H1 (cell line): ENCODE measurements around the gene GRP. TPM values are rescaled to one million over a fixed set of nuclear protein-coding genes. Genes with fewer than 3 reads are reported as not detected.
"Not testable (repeated sequence)": the region's sequence is repeated elsewhere in the genome, so short reads cannot be mapped to it uniquely, and the experiment has no call there.

ENCODE experiments used
- CTCF ChIA-PET: fragments of 300-600 bp; sonication (Branson Sonifier 250); formaldehyde crosslinking; loops from one replicate; lab custom pipeline; 2021; ENCODE audit not compliant: partially characterized antibody; lab: Charles Lee
- POLR2A ChIA-PET: fragments of 300-600 bp; sonication (Branson Sonifier 250); formaldehyde crosslinking; loops from one replicate; lab custom pipeline; 2021; ENCODE audit warnings: inconsistent platforms; ENCODE audit not compliant: partially characterized antibody; lab: Charles Lee
- DNase-seq, 2 experiments: peaks; one replicate each; pipeline versions ENCODE4 v3.0.0 to v3.0.0-alpha.2; 2010 to 2022; ENCODE audit warnings: low spot score in 2 of 2, low read depth in 1 of 2, mixed read lengths in 1 of 2
- FAIRE-seq: peaks from 2 replicates; lab custom pipeline; 2011; peaks lifted over from hg19 to GRCh38; lab: Jason Lieb, UNC
- H2AFZ ChIP-seq: 2 replicates; pipeline ENCODE4 v1.8.1; 2012; ENCODE audit warnings: low read length, inconsistent platforms
- H2AK5ac ChIP-seq: 2 replicates; pipeline ENCODE4 v1.6.1; 2013; ENCODE audit warnings: low read depth, low read length
- H2BK120ac ChIP-seq: replicated peaks from 2 replicates; pipeline ENCODE3; 2013; ENCODE audit warnings: low read depth, low read length, inconsistent platforms
- H2BK12ac ChIP-seq: 2 replicates; pipeline ENCODE4 v1.6.1; 2013; ENCODE audit warnings: low read depth, low read length
- H2BK15ac ChIP-seq: 2 replicates; pipeline ENCODE4 v1.6.1; 2013; ENCODE audit warnings: low read length
- H2BK20ac ChIP-seq: 2 replicates; pipeline ENCODE4 v1.6.1; 2013; ENCODE audit warnings: low read length
- H2BK5ac ChIP-seq: 2 replicates; pipeline ENCODE4 v1.6.1; 2013; ENCODE audit warnings: low read depth, low read length
- H3K14ac ChIP-seq: 2 replicates; pipeline ENCODE4 v1.6.1; 2013; ENCODE audit warnings: inconsistent platforms; ENCODE audit not compliant: insufficient read length
- H3K18ac ChIP-seq: 2 replicates; pipeline ENCODE4 v1.6.1; 2013; ENCODE audit warnings: low read length; ENCODE audit errors: extremely low read depth
- H3K23ac ChIP-seq: 2 replicates; pipeline ENCODE4 v1.6.1; 2013; ENCODE audit warnings: inconsistent platforms; ENCODE audit not compliant: insufficient read length
- H3K23me2 ChIP-seq: 2 replicates; pipeline ENCODE4 v1.6.1; 2013; ENCODE audit warnings: low read depth, low read length
- H3K27ac ChIP-seq: 2 replicates; pipeline ENCODE4 v1.6.1; 2011; ENCODE audit warnings: low read depth, low read length, inconsistent platforms
- H3K27me3 ChIP-seq, 4 experiments: replicated peaks in 1 of 4; 1 replicate in 1 of 4; 2 replicates in 3 of 4; pipeline versions ENCODE4 v1.6.1 to v1.8.1; 2011 to 2013; ENCODE audit warnings: low read length in 3 of 4, mild to moderate bottlenecking in 3 of 4, inconsistent platforms in 2 of 4, mixed read lengths in 2 of 4, moderate library complexity in 1 of 4; ENCODE audit not compliant: control insufficient read depth in 3 of 4, insufficient read depth in 3 of 4; ENCODE audit errors: extremely low read depth in 1 of 4
- H3K36me3 ChIP-seq, 4 experiments: 2 replicates each; pipeline versions ENCODE4 v1.6.1 to v1.8.1; 2011 to 2013; ENCODE audit warnings: mild to moderate bottlenecking in 4 of 4, low read length in 3 of 4, moderate library complexity in 2 of 4, control low read depth in 1 of 4, inconsistent platforms in 1 of 4; ENCODE audit not compliant: insufficient read depth in 4 of 4, control insufficient read depth in 2 of 4
- H3K4ac ChIP-seq: replicated peaks from 2 replicates; pipeline ENCODE3; 2013; ENCODE audit warnings: low read length, low read depth, mixed read lengths, inconsistent platforms; ENCODE audit not compliant: insufficient read length
- H3K4me1 ChIP-seq, 4 experiments: replicated peaks in 1 of 4; 1 replicate in 1 of 4; 2 replicates in 3 of 4; pipeline versions ENCODE4 v1.6.1 to v1.8.1; 2011 to 2013; ENCODE audit warnings: low read length in 3 of 4, inconsistent platforms in 2 of 4, mixed read lengths in 1 of 4; ENCODE audit not compliant: insufficient read depth in 4 of 4, control insufficient read depth in 3 of 4
- H3K4me2 ChIP-seq, 2 experiments: 2 replicates each; pipeline versions ENCODE4 v1.6.1 to v1.8.1; 2011 to 2013; ENCODE audit warnings: low read depth in 2 of 2, low read length in 2 of 2, control low read depth in 1 of 2, inconsistent platforms in 1 of 2, mild to moderate bottlenecking in 1 of 2; ENCODE audit not compliant: insufficient read depth in 1 of 2
- H3K4me3 ChIP-seq, 4 experiments: fragments of 200-600, 300-600 bp in 1 of 4; sonication (generic), shearing (Covaris generic), sonication (Bioruptor Twin) in 1 of 4; 2 replicates each; pipeline versions ENCODE4 v1.5.1 to v1.8.1; 2011 to 2016; ENCODE audit warnings: low read length in 4 of 4, low read depth in 3 of 4, control low read depth in 2 of 4, inconsistent platforms in 2 of 4, mild to moderate bottlenecking in 2 of 4, mixed read lengths in 1 of 4, moderate library complexity in 1 of 4; ENCODE audit not compliant: insufficient read depth in 2 of 4; ENCODE audit errors: extremely low read depth in 1 of 4
- H3K56ac ChIP-seq: replicated peaks from 2 replicates; pipeline ENCODE3; 2013; ENCODE audit warnings: low read depth, mild to moderate bottlenecking, mixed read lengths, low read length, inconsistent platforms; ENCODE audit not compliant: insufficient read length
- H3K79me1 ChIP-seq: 2 replicates; pipeline ENCODE4 v1.6.1; 2013; ENCODE audit warnings: low read depth, low read length, control low read depth
- H3K79me2 ChIP-seq, 2 experiments: 2 replicates each; pipeline versions ENCODE4 v1.6.1 to v1.8.1; 2012 to 2013; ENCODE audit warnings: low read length in 2 of 2, mild to moderate bottlenecking in 2 of 2, inconsistent platforms in 1 of 2; ENCODE audit not compliant: insufficient read depth in 2 of 2, control insufficient read depth in 1 of 2
- H3K9ac ChIP-seq, 4 experiments: replicated peaks in 1 of 4; 1 replicate in 1 of 4; 2 replicates in 3 of 4; pipeline versions ENCODE4 v1.6.1 to v1.8.1; 2011 to 2013; ENCODE audit warnings: low read depth in 3 of 4, low read length in 3 of 4, control low read depth in 2 of 4, mild to moderate bottlenecking in 2 of 4, moderate library complexity in 2 of 4, inconsistent platforms in 1 of 4; ENCODE audit errors: extremely low read depth in 1 of 4
- H3K9me3 ChIP-seq, 2 experiments: 2 replicates each; pipeline versions ENCODE4 v1.6.1 to v1.8.1; 2012 to 2013; ENCODE audit warnings: mild to moderate bottlenecking in 2 of 2, moderate library complexity in 2 of 2, control low read depth in 1 of 2, inconsistent platforms in 1 of 2, low read depth in 1 of 2, low read length in 1 of 2, mixed read lengths in 1 of 2; ENCODE audit not compliant: insufficient read depth in 2 of 2
- H4K20me1 ChIP-seq, 2 experiments: replicated peaks in 1 of 2; 2 replicates each; pipeline versions ENCODE3 to v1.8.1; 2011 to 2013; ENCODE audit warnings: inconsistent platforms in 2 of 2, low read length in 2 of 2, mild to moderate bottlenecking in 1 of 2; ENCODE audit not compliant: insufficient read depth in 2 of 2, control insufficient read depth in 1 of 2
- H4K5ac ChIP-seq: 2 replicates; pipeline ENCODE4 v1.6.1; 2013; ENCODE audit warnings: low read length, low read depth, mixed read lengths, inconsistent platforms; ENCODE audit not compliant: insufficient read length
- H4K8ac ChIP-seq: 2 replicates; pipeline ENCODE4 v1.8.0; 2013; ENCODE audit warnings: mild to moderate bottlenecking, moderate library complexity, low read length, inconsistent platforms; ENCODE audit not compliant: insufficient read depth; ENCODE audit errors: extremely low read depth
- H4K91ac ChIP-seq: replicated peaks from 2 replicates; pipeline ENCODE3; 2013; ENCODE audit warnings: low read length, mixed read lengths, inconsistent platforms; ENCODE audit not compliant: insufficient read length
- CTCF ChIP-seq, 3 experiments: IDR thresholded peaks; 1 replicate in 2 of 3; 2 replicates in 1 of 3; pipeline versions ENCODE4 v1.5.1 to v1.6.1; 2011; ENCODE audit warnings: low read length in 3 of 3, mild to moderate bottlenecking in 3 of 3, inconsistent platforms in 2 of 3, low read depth in 1 of 3, moderate library complexity in 1 of 3; ENCODE audit not compliant: insufficient read depth in 1 of 3; ENCODE audit errors: control extremely low read depth in 1 of 3
- E2F6 ChIP-seq: IDR thresholded peaks from 2 replicates; pipeline ENCODE4 v1.6.1; 2012; ENCODE audit warnings: inconsistent platforms
- EGR1 ChIP-seq: IDR thresholded peaks from 2 replicates; pipeline ENCODE4 v1.6.1; 2011; ENCODE audit warnings: low read depth, low read length, borderline replicate concordance
- WGBS, 2 experiments: shearing (Covaris generic) in 1 of 2; methylation state at CpG; one replicate each; pipeline versions ENCODE4 v1.1.6 to v1.1.7; 2013 to 2015; ENCODE audit warnings: low lambda C conversion rate in 2 of 2, mixed read lengths in 2 of 2, inconsistent platforms in 1 of 2, low coverage in 1 of 2, missing lambda C conversion rate in 1 of 2; ENCODE audit not compliant: insufficient replicate concordance in 2 of 2, insufficient coverage in 1 of 2, insufficient read length in 1 of 2; ENCODE audit errors: extremely low coverage in 1 of 2, missing lambda C conversion rate in 1 of 2; 5-methylcytosine and 5-hydroxymethylcytosine counted together
- polyA plus RNA-seq, 7 experiments: library from polyadenylated mRNA; depleted of rRNA in 3 of 7; stranded (reverse) in 5 of 7; unstranded in 2 of 7; fragments of >200 nt in 5 of 7; fragments of 200-250 nt in 2 of 7; gene quantifications; 1 replicate in 5 of 7; 2 replicates in 1 of 7; 4 replicates in 1 of 7; pipeline versions ENCODE4 v1.2.1 to v1.2.3, GENCODE V29; 2011 to 2013; ENCODE audit warnings: missing spikeins in 2 of 7, mixed read lengths in 2 of 7
- total RNA-seq: library from RNA; stranded (reverse); fragmentation: NEBNext Ultra II Directional; extraction: Animal tissue kit (Norgen Biotek cat#: 25700); gene quantifications from 2 replicates; pipeline ENCODE4 v1.2.1, GENCODE V29; 2021

Gene GRP
- total and polyA plus RNA-seq, 2 of the 8 experiments (the other 6 are each of a cell fraction or from before 2014, with no cell fraction given), result not detected

- TF ChIP-seq E2F6 (no peak), EGR1 (no peak), CTCF (IDR thresholded peaks at IDR 0.05; ENCODE audit: control extremely low read depth in 1 of 3, insufficient read depth in 1 of 3, low read depth in 1 of 3, low read length in 3 of 3) (peak in 2 of 3 experiments; percentile 81 to 84; a peak in 3 of 4 replicates)
- TF ChIP-seq, all 59 proteins: peak for 2
Observed at GRCh38 chr18:59249199-59249774, 29.3 kb downstream of the GRP start (continued).

GRCh38 chr18:59255491-59255890, 35.5 kb downstream of the GRP start:
- H3K18ac ChIP-seq, H3K9ac ChIP-seq, H3K36me3 ChIP-seq, H4K8ac ChIP-seq, H2AK5ac ChIP-seq, H2BK12ac ChIP-seq, H3K4me3 ChIP-seq, H4K20me1 ChIP-seq, H3K14ac ChIP-seq, CTCF ChIA-PET, H3K56ac ChIP-seq, H3K23ac ChIP-seq, H4K91ac ChIP-seq, H3K79me2 ChIP-seq, H2BK5ac ChIP-seq, POLR2A ChIA-PET, H3K4me1 ChIP-seq, H3K27ac ChIP-seq, H3K23me2 ChIP-seq, H2BK120ac ChIP-seq, H2BK20ac ChIP-seq, H2AFZ ChIP-seq, H3K4me2 ChIP-seq, H3K4ac ChIP-seq, DNase-seq, H2BK15ac ChIP-seq, H3K27me3 ChIP-seq, FAIRE-seq, H3K79me1 ChIP-seq, H4K5ac ChIP-seq: not testable (repeated sequence)
- peaks cover 4 to 22% of the 10 kb centered on the region in 2 experiments; a peak in 2 of 4 replicates for H3K9me3 ChIP-seq
- 98% methylated on average over 10 of the region's 30 CpGs; no CpG with 5 or more reads in 1 of the 2 experiments for WGBS, 2 experiments
